KG1 (cell line): ENCODE measurements around the gene FOXF2.

Source experiments
- DNase-seq: peaks from one replicate; lab custom pipeline; 2025; lab: John Stamatoyannopoulos, UW

FOXF2 gene

DNA sequence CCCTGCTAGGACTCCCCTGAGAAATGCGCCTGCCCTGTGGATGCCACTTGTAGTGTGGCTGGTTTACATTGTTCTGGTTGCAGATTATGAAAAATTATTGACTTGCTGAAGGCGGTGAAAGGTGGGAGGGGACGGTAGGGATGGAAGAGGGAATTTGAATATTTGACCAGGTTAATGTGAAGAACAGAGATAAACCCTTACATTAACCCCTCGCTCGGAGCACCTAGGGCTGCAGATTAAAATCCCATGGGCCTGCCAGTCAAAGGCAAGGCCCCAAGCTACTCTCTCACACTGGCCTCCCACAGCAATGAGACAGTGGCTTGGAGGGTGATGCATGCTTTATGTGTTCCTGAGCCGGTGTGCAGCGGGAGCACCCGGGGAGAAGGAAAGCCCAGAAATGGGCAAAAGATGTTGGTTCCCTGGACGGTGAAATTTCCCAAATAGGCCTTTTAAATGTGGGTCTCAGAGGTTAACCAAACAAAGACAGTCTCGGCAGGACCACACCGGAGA lies 2.5 kb downstream of the FOXF2 start:
- no peak for DNase-seq

DNA sequence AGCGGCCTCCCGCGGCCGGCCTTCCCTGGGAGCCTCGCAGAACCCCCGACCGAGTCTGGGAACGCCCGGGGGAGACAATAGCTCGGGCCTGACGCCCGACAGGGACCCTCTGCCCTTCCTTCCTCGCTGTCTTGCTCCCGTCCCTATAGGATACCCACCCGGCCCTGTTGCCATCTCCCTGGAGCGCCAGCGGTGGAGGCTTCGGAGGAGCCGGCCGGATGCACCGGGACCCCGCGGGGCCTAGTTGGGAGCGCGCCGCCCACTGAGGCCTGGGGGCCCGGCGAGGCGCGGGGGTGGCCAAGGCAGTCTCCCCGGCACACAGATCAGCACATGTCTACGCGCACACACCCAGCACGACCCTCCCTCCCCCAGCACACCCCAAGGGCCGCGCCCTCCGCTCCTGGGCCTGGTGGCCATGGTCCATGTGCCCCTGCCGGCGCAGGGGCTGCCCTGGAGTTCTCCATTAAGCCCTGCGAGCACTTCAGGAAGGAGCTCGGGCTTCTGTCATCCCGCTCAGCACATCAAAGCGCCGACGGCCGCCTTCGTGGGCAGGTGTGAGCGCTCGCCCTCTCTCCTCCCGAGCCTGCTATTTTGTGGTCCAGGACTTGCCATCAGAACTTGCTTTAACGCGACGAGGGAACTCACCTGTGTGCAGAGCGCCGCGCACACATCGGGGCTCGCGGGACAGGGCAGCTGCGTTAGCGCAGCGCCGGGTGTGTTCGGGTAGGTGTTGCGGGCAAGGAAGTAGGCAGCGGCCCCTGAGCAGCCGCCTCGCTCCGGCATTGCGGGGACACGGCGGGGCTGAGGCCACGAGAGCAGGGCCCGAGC lies 3.7 kb downstream of the FOXF2 start:
- DNase-seq: no peak

DNA sequence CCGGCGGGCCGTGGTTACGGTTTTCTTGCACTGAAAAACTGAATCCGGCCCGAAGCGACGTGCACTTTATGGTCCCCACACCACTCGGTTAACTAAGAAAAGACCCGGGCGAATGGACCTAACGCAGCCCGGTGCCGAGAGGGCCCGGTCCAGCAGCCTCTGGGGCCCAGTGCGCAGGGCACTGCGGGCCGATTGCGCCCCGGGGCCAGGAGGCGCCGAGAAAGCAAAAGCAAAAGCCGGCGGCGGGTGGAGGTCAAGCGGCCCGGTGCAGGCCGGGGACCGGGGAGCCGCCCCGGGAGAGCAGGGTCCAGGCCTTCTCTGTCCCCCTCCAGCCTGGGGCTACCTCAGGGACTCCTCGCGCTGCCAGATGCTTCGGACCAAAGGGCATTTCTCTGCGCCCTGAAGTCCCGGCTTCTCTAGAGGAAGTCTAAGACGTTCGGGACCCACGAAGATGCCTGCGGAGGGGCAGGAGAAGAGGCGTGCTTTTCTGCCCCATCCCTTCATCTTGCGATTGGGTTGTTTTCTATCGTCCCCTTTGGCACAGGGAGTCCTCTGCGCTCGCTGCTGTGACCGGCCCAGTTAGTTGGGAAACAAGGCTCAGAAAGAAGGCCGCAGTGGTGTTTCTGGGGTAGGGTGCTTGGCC lies 4.4 kb downstream of the FOXF2 start:
- DNase-seq: no peak

DNA sequence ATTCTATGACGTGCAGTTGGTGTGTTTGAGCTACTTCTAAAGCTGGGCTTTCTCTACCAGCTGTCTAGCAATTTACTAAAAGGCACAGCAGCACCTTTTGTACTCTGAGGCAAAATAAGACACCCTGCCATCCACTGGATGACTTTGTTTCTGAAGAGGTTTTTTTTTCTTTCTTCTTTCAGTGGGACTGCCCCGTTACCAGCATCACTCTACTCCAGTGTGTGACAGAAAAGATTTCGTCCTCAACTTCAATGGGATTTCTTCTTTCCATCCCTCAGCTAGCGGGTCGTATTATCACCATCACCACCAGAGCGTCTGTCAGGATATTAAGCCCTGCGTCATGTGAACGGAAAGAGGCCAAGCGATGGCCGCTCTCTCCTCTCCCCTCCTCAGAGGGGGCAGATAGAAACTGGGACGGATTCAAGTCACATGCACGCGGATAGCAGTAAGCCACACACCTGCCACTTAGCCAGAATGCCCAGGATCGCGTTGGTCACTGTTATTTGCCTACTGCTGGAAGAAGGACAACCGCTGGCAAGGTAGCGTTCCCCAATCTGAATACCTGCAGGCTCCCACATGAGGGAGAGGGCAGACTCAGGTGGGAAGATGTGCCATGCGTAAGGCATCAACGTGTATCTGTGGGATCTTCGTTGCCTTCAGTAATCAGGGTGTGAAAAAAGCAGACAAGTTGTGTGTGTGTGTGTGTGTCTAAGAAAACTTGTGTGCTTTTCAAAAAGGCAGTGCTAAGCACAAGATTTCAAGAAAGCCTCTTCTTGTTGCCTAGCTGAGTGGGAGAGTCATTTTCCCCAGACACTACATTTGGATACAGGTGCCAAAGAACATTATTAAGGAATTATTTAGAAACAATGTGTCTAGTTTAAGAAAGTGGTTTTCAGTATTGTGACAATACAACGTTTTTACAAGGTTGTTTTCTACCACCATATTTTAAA lies 5.4 kb downstream of the FOXF2 start:
- DNase-seq: no peak

DNA sequence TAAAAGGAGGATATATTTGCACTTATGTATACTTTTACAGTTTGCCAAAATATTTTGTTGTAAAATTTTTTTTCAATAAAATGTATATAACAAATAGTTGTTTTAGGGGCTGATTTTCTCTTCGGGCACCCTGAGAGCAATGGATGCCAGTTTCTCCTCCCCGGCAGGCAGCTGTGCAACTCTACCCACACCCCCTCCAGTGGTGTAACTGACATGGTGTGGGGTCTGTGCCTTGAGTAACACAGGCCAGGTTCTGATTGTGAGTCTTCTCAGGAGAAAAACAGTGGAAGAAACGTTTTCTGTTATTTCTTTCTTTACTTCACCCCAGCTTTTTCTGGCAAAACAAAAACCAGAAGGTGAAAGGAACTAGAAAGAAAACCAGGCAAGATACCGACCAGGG lies 6.1 kb downstream of the FOXF2 start:
- DNase-seq: no peak

DNA sequence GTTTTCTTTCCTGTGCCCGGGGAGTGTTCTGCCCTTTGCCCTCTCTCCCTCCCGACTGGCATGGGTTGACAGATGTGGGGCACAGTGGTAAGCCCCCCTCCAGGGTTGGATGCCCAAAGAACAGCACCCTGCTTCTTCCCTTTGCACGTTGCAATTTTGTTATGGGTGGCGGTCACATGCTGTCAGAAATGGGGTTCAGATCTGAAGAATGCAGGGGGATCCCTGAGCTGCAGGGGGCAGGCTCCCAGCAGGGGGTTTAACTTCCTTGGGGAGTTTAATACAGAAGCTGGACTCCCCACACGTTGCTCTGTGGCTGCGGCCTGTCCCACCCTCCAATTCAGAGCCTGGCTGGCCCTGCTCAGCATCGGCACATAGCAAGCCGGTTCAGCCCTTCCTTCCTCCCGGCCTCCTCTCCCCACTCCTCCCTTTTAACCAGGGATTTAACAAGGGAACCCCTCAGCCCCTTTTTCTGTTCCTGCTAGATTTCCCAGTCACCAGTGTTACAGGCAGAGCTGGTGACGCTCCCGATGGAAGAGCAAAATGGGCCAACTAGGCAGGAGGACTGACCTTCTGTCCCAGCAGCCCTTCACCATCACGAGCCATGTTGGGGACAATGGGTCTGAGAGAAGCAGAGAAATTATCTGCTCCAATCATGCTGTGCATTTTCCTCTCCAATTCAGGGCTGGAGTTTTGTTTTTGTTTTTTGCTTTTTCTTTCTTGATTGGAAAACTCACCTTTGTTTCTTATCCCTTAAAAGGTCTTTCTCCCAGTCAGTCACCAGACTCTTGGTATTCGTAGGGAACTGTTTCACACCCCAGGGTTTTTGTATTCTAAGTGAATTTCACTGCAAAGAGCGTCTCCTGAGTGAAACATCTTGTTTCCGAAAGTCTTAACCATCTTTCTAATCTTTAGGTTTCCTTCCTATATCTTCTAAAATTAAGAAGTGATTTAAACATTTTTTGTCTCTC lies 6.8 kb downstream of the FOXF2 start:
- DNase-seq: no peak

DNA sequence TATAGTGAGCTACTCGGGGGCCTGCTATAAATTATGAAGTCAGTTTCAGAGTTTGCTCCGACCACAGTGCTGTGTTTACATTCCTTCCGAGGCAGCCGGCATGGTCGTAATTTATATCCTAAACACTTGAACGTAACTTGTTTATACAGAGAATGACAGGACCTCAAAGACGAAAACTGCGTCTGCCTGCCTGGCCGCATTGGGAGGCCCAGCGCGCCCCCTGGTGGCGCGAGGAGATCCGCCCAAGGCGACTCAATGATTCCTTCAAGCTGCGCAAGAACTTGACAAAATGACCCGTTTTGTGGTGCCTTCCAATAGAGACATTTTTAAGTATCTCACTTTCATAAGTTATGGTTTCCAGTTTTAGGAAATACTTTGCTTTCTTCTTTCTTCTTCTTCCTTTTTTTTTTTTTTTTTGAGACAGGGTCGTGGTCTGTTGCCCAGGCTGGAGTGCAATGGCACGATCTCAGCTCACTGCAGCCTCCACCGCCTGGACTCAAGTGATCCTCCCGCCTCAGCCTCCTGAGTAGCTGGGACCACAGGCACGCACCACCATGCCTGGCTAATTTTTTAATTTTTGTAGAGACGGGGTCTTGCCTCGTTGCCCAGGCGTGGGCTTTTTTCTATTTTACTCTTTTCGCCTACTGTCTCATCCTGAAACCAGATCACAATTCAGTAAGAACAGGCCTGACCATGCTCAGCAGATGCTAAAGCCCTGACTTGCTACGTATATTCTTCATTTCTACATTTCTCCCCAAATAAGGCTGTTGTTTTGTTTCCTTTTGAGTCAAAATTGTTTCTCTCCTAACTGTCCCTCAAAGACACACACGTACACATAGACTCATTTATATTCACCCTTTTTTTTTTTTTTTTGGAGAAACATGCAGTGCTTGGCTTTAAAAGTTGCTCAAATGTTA lies 7.8 kb downstream of the FOXF2 start:
- DNase-seq: peak; percentile 64

DNA sequence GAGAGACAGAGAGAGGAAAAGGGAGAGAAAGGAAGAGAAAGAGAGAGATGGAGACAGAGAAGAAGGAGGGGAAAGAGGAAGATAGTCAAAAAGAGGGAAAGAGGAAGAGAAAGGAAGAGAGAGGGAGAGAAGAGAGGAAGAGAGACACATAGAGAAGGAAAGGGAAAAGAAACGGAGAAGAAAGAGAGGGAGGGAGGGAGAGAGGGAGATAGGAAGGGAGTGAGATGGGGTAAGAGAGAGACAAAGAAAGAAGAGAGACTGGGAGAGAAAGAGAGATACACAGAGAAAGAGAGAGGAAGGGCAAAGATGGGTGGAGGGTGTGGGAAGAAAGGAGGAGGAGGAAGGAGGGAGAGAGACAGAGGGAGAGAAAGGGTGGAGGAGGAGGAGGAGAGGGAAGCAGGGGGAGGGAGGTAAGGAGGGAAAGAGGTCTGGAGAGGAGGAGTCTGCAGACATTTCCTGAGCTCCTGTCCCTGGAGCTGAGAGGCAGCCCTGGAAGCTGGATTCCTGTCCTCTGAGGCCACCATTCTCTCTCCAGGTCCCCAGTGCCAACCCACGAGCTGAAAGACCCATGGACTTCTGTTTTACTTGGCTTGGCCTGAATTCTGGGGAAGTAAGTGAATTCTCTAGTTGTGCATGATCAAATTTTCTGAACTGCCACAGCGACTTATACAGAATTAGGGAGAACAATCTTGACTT lies 9.9 kb downstream of the FOXF2 start:
- DNase-seq: no peak

DNA sequence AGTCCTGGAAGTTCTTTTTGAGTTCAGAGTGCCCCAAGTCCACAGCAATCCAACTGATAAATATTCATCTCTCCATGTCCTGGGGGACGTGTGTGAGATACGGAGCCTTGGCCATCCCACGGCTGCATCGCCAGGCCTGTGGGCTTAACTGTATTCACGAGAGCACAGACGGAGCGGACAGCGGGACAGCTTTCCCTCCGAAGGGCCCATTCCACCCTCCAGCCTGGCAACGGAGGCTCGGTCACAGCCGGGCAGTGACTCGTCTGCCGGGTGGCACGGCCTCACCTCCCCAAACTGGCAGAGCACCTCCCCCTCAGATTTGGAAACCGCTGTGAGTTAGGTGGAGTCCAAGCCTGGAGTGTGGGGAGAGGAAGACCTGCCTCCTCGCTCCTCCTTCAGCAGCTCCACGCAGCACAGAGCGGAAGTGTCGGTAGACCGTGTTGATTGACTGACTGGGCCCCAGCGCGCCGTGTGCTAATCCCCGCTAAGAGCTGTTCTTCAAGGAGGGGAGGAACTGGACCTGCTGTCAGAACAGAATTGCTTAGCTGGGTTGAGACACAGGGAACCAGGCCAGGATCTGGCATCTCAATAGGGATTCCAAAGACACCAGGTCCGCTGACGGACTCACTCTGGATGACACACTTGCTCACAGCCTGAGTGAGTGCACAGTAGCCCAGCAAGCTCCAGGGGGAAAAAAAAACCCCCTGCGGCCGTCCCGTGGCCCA lies 10.9 kb downstream of the FOXF2 start:
- no peak for DNase-seq

DNA sequence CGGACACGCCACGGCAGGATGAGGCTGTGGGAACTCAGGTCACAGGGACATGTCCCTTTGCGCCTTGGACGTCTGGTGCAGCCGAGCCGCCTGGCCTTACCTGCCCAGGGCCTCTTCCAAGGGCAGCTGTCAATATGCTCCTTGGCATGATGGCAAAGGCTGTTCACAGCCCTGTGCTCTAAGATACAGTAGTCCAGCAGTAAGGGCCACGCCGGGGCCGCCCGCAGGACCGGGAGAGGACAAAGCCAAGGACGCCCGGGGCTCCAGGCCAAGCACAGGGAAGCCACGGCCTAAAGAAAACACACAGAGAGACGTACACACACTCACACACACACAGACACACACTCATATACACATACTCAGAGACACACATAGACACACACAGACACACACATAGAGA lies 13.0 kb downstream of the FOXF2 start:
- no peak for DNase-seq

DNA sequence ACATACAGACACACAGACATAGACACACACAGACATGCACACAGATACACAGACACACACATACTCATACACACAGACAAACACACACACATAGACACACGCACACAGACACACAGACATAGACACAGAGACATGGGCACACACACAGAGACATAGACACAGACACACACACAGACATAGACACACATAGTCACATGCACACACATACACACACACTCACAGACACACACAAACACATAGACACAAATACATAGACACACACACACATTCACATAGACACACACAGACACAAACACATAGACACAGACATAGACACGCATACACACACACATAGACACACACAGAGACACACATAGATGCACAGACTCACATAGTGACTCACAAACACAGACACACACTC lies 13.5 kb downstream of the FOXF2 start:
- DNase-seq: no peak

DNA sequence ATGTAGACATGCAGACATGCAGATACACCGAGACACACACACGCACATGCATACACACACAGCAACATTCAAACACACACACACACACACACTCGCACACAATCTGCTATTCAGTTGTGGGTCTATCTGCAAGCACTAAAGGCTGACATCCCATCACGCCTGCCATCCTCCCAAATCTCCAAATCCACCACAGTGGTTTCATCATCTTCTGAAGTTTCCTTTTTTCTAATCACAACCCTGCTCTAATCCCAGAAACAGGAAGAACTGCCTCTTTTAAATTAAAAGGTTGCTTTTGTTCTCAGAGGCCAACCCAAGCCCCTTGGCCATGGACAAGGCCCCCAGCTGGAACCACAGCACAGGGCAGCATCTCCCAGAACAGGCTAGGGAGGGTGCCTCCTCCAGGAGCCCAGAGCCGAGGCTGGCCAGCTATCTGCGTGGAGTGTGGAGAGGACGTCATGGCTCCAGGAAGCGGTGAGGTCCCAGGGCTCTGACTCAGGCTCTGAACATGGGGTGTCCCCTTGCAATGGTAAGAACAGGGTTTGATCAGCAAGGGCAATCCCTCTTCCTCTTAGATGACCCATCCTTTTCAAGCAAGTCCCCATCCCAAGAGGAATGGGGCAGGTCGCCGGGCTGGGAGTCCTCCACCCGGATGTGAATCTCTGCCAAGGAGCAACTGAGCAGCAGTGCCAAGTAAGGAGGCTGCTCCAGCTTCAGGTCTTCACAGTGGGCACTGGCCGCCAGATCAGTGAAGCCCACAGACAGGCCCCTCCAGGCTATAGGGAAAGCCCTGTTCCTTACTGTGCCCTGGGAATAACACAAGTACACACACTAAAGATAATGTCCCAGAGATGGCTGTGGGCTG lies 14.7 kb downstream of the FOXF2 start:
- no peak for DNase-seq

DNA sequence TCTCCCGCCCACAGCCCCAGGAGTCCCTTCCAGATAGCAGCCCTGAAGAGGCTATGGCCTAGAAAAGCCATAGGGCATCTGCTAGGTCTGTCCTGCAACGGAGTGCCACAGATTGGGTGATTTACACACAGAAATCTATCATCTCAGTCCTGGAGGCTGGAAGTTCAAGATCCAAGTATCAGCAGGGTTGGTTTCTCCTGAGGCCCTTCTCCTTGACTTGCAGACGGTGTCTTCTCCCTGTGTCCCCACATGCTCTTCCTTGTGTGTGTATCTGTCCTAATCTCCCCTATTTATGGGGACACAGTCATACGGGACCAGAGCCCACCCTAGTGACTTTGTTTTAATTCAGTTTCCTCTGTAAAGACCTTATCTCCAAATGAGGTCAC lies 15.3 kb downstream of the FOXF2 start:
- no peak for DNase-seq

DNA sequence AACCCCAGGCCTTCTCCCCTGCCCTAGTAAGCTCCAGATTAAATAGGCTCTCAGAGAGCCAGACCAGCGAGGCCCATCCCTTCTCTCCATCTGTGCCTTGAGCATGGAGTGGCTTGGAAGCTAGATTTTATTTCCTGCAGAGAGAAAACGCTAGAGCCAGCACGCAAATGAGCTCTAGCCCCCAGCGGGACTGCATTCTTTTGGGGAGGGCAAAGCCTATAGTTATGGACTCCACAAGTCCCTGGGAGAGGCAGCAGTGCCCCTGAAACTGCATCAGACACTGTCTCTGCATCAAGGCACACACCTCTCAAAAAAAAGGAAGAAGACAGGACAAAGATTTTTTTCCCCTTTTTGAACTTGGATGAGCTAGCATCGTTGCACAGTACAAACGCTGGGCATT lies 15.8 kb downstream of the FOXF2 start:
- no peak for DNase-seq

DNA sequence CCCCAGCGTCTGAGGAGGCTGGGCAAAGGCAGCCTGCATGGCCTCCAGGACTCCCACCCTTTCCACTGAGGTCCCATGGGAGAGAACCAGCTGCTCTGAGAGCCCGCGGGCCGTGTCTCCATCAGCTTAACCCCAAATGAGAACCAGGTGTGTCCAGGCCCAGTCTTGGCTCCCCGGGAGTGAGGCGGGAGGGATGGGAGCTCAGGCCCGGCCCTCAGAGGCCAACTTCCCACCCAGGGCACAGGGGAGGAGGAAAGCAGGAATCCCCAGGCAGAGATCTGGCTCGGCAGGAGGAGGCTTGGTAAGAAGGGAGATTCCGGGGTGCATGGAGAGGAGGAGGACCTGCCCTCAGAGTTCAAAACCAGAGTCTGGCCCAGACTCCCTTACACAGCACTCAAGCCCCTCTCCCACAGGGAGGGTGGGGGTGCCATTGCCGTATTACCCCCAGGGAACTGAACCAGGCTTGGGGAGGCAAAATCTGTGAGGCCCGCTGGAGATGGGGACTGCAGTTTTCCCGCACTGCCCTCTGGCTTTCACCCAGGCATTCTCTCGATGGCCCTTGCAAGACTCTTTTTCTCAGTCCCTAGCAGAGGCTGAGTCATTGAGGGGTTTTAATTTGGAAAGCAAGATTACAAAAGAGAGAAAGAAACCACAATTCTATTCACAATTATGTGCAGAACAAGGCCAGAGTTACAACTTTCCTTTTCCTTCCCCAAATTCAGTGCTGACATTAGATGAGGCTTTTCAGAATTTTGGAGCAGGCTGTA lies 17.1 kb downstream of the FOXF2 start:
- DNase-seq: no peak

DNA sequence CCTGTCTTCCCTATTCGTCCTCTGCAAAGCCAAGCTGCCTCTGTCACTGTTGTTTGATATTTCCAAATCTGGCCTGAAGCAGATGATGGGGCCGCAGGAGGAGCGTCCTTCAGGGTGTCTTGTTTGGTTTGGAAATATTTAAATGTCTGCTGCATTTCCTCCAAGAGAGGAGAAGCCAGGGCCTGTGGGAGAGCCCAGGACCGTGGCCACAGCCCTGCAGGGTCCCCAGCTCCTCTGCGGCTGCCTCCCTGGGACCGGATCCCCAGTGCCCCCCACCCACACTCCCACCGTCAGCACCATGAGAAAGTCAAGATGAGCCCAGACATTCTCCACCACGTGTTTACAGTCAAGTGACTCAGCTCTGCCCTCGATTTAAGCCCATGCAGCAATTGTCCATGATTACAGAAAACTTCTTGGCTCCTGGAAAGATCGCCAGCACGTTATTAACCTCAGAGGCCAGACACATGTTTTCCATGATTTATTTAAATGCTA lies 18.2 kb downstream of the FOXF2 start:
- no peak for DNase-seq
